PFSK-1 (cell line): ENCODE data around the gene GIPC1.

ENCODE experiments used
- POLR2AphosphoS5 ChIP-seq: IDR thresholded peaks from 2 replicates; pipeline ENCODE4 v1.6.1; 2012; ENCODE audit warnings: low read depth, mild to moderate bottlenecking, control low read depth, low read length, moderate library complexity
- SIN3A ChIP-seq: IDR thresholded peaks from 2 replicates; pipeline ENCODE4 v1.6.1; 2012; ENCODE audit warnings: mild to moderate bottlenecking, low read length, moderate library complexity, borderline replicate concordance; ENCODE audit not compliant: insufficient read depth
- TAF1 ChIP-seq: IDR thresholded peaks from 2 replicates; pipeline ENCODE4 v1.6.1; 2012; ENCODE audit warnings: low read length, control low read depth, borderline replicate concordance; ENCODE audit not compliant: insufficient read depth
- TF ChIP-seq, protein P1 (sequence below), 2 experiments: IDR thresholded peaks; 2 replicates each; pipeline versions ENCODE4 v1.6.1 to v1.8.0; 2011 to 2012; ENCODE audit warnings: low read depth in 2 of 2, low read length in 2 of 2, control low read depth in 1 of 2, inconsistent platforms in 1 of 2, mild to moderate bottlenecking in 1 of 2, moderate library complexity in 1 of 2; ENCODE audit not compliant: insufficient read depth in 1 of 2

GRCh38 chr19:14540741-14541525 is 45.0 kb upstream of the GIPC1 start:
- TF ChIP-seq, protein P1, sequence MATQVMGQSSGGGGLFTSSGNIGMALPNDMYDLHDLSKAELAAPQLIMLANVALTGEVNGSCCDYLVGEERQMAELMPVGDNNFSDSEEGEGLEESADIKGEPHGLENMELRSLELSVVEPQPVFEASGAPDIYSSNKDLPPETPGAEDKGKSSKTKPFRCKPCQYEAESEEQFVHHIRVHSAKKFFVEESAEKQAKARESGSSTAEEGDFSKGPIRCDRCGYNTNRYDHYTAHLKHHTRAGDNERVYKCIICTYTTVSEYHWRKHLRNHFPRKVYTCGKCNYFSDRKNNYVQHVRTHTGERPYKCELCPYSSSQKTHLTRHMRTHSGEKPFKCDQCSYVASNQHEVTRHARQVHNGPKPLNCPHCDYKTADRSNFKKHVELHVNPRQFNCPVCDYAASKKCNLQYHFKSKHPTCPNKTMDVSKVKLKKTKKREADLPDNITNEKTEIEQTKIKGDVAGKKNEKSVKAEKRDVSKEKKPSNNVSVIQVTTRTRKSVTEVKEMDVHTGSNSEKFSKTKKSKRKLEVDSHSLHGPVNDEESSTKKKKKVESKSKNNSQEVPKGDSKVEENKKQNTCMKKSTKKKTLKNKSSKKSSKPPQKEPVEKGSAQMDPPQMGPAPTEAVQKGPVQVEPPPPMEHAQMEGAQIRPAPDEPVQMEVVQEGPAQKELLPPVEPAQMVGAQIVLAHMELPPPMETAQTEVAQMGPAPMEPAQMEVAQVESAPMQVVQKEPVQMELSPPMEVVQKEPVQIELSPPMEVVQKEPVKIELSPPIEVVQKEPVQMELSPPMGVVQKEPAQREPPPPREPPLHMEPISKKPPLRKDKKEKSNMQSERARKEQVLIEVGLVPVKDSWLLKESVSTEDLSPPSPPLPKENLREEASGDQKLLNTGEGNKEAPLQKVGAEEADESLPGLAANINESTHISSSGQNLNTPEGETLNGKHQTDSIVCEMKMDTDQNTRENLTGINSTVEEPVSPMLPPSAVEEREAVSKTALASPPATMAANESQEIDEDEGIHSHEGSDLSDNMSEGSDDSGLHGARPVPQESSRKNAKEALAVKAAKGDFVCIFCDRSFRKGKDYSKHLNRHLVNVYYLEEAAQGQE (IDR thresholded peaks at IDR 0.05; ENCODE audit: insufficient read depth in 1 of 2, low read depth in 2 of 2, low read length in 2 of 2): no peak
- TF ChIP-seq SIN3A (no peak), TAF1 (no peak), POLR2AphosphoS5 (no peak)
